WTC11 (cell line): ENCODE data around the gene WDR81. TPM values are rescaled to one million over a fixed set of nuclear protein-coding genes. Genes with fewer than 3 reads are reported as not detected.

Experiments
- ATAC-seq: fragments of 200-7000 bp; cut with Tn5 transposase; 2 replicates; pipeline ENCODE4 v1.10.0; 2021; ENCODE audit warnings: mild to moderate bottlenecking, moderate library complexity
- CTCF ChIA-PET: fragments of 300-600 bp; sonication (Branson Sonifier 250); formaldehyde crosslinking; loops from one replicate; lab custom pipeline; 2021; ENCODE audit warnings: antibody characterized with exemption; lab: Charles Lee
- POLR2A ChIA-PET: fragments of 350-600 bp; sonication (Branson Sonifier 250); formaldehyde crosslinking; loops from one replicate; lab custom pipeline; 2021; ENCODE audit warnings: antibody characterized with exemption; lab: Charles Lee
- DNase-seq: peaks from one replicate; pipeline ENCODE4 v3.0.0; 2021; ENCODE audit warnings: low spot score
- H3K27ac Mint-ChIP-seq: 2 replicates; pipeline ENCODE4 v1.8.0; 2021; ENCODE audit warnings: mixed read lengths
- H3K27me3 Mint-ChIP-seq: 2 replicates; pipeline ENCODE4 v1.8.0; 2021; ENCODE audit warnings: low read depth, mild to moderate bottlenecking, moderate library complexity, mixed read lengths
- H3K36me3 Mint-ChIP-seq: 2 replicates; pipeline ENCODE4 v1.8.0; 2021; ENCODE audit warnings: mixed read lengths
- H3K4me1 Mint-ChIP-seq: 2 replicates; pipeline ENCODE4 v1.8.0; 2022; ENCODE audit warnings: mixed read lengths
- H3K4me3 Mint-ChIP-seq: 2 replicates; pipeline ENCODE4 v1.8.0; 2021; ENCODE audit warnings: mild to moderate bottlenecking, moderate library complexity, mixed read lengths
- H3K9me3 Mint-ChIP-seq: 2 replicates; pipeline ENCODE4 v1.8.0; 2021; ENCODE audit warnings: mixed read lengths
- CREB1 ChIP-seq: sonication (generic); formaldehyde crosslinking; IDR thresholded peaks from 2 replicates; pipeline ENCODE4 v1.8.0; 2023; ENCODE audit warnings: mild to moderate bottlenecking, missing genetic modification reagents
- EMX1 ChIP-seq: fragments of 250-450 bp; sonication (Bioruptor Pico); IDR thresholded peaks from 2 replicates; pipeline ENCODE4 v1.8.0; 2021; ENCODE audit warnings: mild to moderate bottlenecking
- KAT7 ChIP-seq: sonication (generic); formaldehyde crosslinking; IDR thresholded peaks from 2 replicates; pipeline ENCODE4 v1.8.1; 2023; ENCODE audit warnings: missing genetic modification reagents, mild to moderate bottlenecking, borderline replicate concordance
- NFYB ChIP-seq: sonication (generic); formaldehyde crosslinking; conservative IDR thresholded peaks from 2 replicates; pipeline ENCODE4 v1.8.0; 2022; ENCODE audit warnings: low read depth, missing genetic modification reagents
- TP53 ChIP-seq: sonication (generic); formaldehyde crosslinking; IDR thresholded peaks from 2 replicates; pipeline ENCODE4 v1.8.1; 2023; ENCODE audit warnings: mild to moderate bottlenecking, missing genetic modification reagents
- ZNF138 ChIP-seq: sonication (generic); formaldehyde crosslinking; conservative IDR thresholded peaks from 2 replicates; pipeline ENCODE4 v1.8.1; 2022; ENCODE audit warnings: mild to moderate bottlenecking, moderate library complexity, missing genetic modification reagents
- ZNF232 ChIP-seq: sonication (generic); formaldehyde crosslinking; IDR thresholded peaks from 2 replicates; pipeline ENCODE4 v1.8.0; 2022; ENCODE audit warnings: mild to moderate bottlenecking, missing genetic modification reagents
- ZNF423 ChIP-seq: fragments of 250-450 bp; sonication (Bioruptor Pico); IDR thresholded peaks from 2 replicates; pipeline ENCODE4 v2.1.2; 2022; ENCODE audit warnings: mild to moderate bottlenecking, moderate library complexity
- total RNA-seq: library from RNA; stranded (reverse); gene quantifications from 3 replicates; pipeline ENCODE4 v1.2.3, GENCODE V29; 2021
- TF ChIP-seq, protein P1 (sequence below): sonication (generic); formaldehyde crosslinking; IDR thresholded peaks from 2 replicates; pipeline ENCODE4 v1.8.1; 2022; ENCODE audit warnings: low read depth, missing genetic modification reagents, borderline replicate concordance
- TF ChIP-seq, protein P2 (sequence below): fragments of 250-450 bp; sonication (Bioruptor Pico); conservative IDR thresholded peaks from 2 replicates; pipeline ENCODE4 v1.9.0; 2021; ENCODE audit warnings: mild to moderate bottlenecking
- TF ChIP-seq, protein P3 (sequence below): sonication (generic); formaldehyde crosslinking; IDR thresholded peaks from 2 replicates; pipeline ENCODE4 v1.8.1; 2022; ENCODE audit warnings: missing genetic modification reagents, borderline replicate concordance
- TF ChIP-seq, protein P4 (sequence below): sonication (generic); formaldehyde crosslinking; IDR thresholded peaks from 2 replicates; pipeline ENCODE4 v1.8.1; 2023; ENCODE audit warnings: mild to moderate bottlenecking, missing genetic modification reagents, borderline replicate concordance
- TF ChIP-seq, protein P5 (sequence below): sonication (generic); formaldehyde crosslinking; IDR thresholded peaks from 2 replicates; pipeline ENCODE4 v1.8.1; 2023; ENCODE audit warnings: mild to moderate bottlenecking, moderate library complexity, missing genetic modification reagents
- TF ChIP-seq, protein P6 (sequence below): sonication (generic); formaldehyde crosslinking; IDR thresholded peaks from 2 replicates; pipeline ENCODE4 v1.8.0; 2022; ENCODE audit warnings: mild to moderate bottlenecking, missing genetic modification reagents
- TF ChIP-seq, protein P7 (sequence below): fragments of 250-450 bp; sonication (Bioruptor Pico); IDR thresholded peaks from 2 replicates; pipeline ENCODE4 v2.1.2; 2022; ENCODE audit warnings: mild to moderate bottlenecking, moderate library complexity
- TF ChIP-seq, protein P8 (sequence below): sonication (generic); formaldehyde crosslinking; IDR thresholded peaks from 2 replicates; pipeline ENCODE4 v1.8.1; 2023; ENCODE audit warnings: mild to moderate bottlenecking, missing genetic modification reagents, moderate library complexity

The WDR81 gene
- total RNA-seq, 1 experiment from 2014 or later = 16.4 TPM

DNA sequence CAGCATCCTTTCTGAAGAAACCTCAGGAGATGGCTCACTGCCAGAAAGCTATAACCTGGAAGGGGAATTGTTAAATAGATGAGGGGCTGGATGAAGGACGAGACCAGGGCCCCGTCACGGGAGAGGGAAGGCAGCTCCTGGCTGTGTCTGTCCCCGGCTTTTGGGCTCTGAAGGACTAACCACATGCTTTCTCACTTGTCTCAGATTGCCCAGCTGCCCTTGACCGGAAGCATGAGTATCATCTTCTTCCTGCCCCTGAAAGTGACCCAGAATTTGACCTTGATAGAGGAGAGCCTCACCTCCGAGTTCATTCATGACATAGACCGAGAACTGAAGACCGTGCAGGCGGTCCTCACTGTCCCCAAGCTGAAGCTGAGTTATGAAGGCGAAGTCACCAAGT lies 51.8 kb downstream of the WDR81 start:
- CTCF ChIA-PET = interaction anchor here (0.9 to 1.3 kb wide), 2 partner anchors 55 to 60 kb away, joined by 3 to 7 read pairs; no protein-coding TSS in a partner anchor
- TF ChIP-seq, protein P1, sequence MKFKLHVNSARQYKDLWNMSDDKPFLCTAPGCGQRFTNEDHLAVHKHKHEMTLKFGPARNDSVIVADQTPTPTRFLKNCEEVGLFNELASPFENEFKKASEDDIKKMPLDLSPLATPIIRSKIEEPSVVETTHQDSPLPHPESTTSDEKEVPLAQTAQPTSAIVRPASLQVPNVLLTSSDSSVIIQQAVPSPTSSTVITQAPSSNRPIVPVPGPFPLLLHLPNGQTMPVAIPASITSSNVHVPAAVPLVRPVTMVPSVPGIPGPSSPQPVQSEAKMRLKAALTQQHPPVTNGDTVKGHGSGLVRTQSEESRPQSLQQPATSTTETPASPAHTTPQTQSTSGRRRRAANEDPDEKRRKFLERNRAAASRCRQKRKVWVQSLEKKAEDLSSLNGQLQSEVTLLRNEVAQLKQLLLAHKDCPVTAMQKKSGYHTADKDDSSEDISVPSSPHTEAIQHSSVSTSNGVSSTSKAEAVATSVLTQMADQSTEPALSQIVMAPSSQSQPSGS = no peak
- TF ChIP-seq ZNF232 (CRISPR knock-in tag) = no peak
- TF ChIP-seq, protein P2, sequence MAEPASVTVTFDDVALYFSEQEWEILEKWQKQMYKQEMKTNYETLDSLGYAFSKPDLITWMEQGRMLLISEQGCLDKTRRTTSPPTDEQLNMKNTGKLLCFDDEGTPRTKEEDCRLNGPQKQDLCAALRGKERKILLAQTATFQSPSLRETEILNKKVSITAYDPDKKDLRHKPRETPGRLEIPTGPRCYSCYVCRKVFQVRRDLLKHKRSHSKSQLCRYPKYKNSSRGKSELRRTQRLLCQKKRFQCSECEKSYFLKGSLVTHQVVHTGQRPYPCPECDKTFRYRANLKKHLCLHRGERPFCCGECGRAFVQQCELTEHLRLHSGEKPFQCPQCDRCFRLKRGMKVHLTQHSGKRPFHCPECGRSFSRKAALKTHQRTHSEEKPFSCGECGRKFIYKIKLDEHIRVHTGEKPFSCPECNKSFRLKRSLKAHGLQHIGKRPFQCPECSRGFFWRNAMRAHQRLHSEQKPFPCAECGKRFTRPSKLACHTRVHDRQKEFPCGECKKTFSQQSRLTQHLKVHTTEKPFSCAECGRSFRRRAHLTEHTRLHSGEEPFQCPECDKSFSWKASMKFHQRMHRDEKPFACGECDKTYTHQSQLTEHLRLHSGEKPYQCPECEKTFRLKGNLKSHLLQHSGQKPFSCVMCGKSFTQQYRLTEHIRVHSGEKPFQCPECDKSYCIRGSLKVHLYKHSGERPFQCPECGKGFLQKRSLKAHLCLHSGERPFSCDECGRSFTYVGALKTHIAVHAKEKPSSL (CRISPR knock-in tag) = no peak
- no peak for TF ChIP-seq TP53 (CRISPR knock-in tag)
- TF ChIP-seq, protein P3, sequence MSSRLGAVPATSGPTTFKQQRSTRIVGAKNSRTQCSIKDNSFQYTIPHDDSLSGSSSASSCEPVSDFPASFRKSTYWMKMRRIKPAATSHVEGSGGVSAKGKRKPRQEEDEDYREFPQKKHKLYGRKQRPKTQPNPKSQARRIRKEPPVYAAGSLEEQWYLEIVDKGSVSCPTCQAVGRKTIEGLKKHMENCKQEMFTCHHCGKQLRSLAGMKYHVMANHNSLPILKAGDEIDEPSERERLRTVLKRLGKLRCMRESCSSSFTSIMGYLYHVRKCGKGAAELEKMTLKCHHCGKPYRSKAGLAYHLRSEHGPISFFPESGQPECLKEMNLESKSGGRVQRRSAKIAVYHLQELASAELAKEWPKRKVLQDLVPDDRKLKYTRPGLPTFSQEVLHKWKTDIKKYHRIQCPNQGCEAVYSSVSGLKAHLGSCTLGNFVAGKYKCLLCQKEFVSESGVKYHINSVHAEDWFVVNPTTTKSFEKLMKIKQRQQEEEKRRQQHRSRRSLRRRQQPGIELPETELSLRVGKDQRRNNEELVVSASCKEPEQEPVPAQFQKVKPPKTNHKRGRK (CRISPR knock-in tag) = no peak
- TF ChIP-seq, protein P4, sequence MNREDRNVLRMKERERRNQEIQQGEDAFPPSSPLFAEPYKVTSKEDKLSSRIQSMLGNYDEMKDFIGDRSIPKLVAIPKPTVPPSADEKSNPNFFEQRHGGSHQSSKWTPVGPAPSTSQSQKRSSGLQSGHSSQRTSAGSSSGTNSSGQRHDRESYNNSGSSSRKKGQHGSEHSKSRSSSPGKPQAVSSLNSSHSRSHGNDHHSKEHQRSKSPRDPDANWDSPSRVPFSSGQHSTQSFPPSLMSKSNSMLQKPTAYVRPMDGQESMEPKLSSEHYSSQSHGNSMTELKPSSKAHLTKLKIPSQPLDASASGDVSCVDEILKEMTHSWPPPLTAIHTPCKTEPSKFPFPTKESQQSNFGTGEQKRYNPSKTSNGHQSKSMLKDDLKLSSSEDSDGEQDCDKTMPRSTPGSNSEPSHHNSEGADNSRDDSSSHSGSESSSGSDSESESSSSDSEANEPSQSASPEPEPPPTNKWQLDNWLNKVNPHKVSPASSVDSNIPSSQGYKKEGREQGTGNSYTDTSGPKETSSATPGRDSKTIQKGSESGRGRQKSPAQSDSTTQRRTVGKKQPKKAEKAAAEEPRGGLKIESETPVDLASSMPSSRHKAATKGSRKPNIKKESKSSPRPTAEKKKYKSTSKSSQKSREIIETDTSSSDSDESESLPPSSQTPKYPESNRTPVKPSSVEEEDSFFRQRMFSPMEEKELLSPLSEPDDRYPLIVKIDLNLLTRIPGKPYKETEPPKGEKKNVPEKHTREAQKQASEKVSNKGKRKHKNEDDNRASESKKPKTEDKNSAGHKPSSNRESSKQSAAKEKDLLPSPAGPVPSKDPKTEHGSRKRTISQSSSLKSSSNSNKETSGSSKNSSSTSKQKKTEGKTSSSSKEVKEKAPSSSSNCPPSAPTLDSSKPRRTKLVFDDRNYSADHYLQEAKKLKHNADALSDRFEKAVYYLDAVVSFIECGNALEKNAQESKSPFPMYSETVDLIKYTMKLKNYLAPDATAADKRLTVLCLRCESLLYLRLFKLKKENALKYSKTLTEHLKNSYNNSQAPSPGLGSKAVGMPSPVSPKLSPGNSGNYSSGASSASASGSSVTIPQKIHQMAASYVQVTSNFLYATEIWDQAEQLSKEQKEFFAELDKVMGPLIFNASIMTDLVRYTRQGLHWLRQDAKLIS = no peak
- TF ChIP-seq EMX1 = no peak
- no peak for TF ChIP-seq KAT7 (CRISPR knock-in tag)
- TF ChIP-seq ZNF138 (CRISPR knock-in tag) = no peak
- no peak for TF ChIP-seq ZNF423 (CRISPR knock-in tag)
- TF ChIP-seq, protein P5, sequence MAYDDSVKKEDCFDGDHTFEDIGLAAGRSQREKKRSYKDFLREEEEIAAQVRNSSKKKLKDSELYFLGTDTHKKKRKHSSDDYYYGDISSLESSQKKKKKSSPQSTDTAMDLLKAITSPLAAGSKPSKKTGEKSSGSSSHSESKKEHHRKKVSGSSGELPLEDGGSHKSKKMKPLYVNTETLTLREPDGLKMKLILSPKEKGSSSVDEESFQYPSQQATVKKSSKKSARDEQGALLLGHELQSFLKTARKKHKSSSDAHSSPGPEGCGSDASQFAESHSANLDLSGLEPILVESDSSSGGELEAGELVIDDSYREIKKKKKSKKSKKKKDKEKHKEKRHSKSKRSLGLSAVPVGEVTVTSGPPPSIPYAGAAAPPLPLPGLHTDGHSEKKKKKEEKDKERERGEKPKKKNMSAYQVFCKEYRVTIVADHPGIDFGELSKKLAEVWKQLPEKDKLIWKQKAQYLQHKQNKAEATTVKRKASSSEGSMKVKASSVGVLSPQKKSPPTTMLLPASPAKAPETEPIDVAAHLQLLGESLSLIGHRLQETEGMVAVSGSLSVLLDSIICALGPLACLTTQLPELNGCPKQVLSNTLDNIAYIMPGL (CRISPR knock-in tag) = no peak
- no peak for TF ChIP-seq CREB1
- TF ChIP-seq, protein P6, sequence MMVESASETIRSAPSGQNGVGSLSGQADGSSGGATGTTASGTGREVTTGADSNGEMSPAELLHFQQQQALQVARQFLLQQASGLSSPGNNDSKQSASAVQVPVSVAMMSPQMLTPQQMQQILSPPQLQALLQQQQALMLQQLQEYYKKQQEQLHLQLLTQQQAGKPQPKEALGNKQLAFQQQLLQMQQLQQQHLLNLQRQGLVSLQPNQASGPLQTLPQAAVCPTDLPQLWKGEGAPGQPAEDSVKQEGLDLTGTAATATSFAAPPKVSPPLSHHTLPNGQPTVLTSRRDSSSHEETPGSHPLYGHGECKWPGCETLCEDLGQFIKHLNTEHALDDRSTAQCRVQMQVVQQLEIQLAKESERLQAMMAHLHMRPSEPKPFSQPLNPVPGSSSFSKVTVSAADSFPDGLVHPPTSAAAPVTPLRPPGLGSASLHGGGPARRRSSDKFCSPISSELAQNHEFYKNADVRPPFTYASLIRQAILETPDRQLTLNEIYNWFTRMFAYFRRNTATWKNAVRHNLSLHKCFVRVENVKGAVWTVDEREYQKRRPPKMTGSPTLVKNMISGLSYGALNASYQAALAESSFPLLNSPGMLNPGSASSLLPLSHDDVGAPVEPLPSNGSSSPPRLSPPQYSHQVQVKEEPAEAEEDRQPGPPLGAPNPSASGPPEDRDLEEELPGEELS (CRISPR knock-in tag) = no peak
- TF ChIP-seq, protein P7, sequence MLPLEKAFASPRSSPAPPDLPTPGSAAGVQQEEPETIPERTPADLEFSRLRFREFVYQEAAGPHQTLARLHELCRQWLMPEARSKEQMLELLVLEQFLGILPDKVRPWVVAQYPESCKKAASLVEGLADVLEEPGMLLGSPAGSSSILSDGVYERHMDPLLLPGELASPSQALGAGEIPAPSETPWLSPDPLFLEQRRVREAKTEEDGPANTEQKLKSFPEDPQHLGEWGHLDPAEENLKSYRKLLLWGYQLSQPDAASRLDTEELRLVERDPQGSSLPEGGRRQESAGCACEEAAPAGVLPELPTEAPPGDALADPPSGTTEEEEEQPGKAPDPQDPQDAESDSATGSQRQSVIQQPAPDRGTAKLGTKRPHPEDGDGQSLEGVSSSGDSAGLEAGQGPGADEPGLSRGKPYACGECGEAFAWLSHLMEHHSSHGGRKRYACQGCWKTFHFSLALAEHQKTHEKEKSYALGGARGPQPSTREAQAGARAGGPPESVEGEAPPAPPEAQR (CRISPR knock-in tag) = no peak
- TF ChIP-seq, protein P8, sequence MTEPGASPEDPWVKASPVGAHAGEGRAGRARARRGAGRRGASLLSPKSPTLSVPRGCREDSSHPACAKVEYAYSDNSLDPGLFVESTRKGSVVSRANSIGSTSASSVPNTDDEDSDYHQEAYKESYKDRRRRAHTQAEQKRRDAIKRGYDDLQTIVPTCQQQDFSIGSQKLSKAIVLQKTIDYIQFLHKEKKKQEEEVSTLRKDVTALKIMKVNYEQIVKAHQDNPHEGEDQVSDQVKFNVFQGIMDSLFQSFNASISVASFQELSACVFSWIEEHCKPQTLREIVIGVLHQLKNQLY (CRISPR knock-in tag) = no peak
- no peak for TF ChIP-seq NFYB (CRISPR knock-in tag)
- H3K27me3 Mint-ChIP-seq = no peaks in the 10 kb centered on the region
- POLR2A ChIA-PET = no interaction called here
- H3K4me1 Mint-ChIP-seq = no peaks in the 10 kb centered on the region
- H3K9me3 Mint-ChIP-seq = no peaks in the 10 kb centered on the region
- no peak overlapping the region for H3K4me3 Mint-ChIP-seq
- peak overlapping the region; percentile 42; the same call in 1 of the 2 replicates for H3K27ac Mint-ChIP-seq
- ATAC-seq = no peak
- H3K36me3 Mint-ChIP-seq = peaks cover 28% of the 10 kb centered on the region
- DNase-seq = no peak
